Measurements from ENCODE around the gene FGF2.

DNA sequence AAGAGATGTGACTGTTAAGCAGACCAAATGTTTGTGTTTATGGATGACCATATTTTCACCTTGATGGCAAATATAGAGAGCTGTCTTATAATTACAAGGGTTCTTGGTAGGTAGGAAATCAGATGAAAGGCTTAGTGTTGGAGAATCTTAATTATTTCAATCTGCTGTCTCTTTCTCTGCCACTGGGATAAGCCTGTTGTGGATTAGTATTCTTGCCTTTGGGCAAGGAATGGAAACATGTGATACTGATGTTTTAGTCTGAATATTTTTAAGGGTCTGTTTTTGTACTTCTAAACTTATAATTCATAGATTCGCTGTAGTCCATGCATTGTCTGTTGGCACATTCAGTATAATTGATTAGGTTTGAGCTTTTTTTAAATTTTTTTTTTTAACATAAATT lies 119.5 kb downstream of the FGF2 start:
- TF ChIP-seq, protein P1, sequence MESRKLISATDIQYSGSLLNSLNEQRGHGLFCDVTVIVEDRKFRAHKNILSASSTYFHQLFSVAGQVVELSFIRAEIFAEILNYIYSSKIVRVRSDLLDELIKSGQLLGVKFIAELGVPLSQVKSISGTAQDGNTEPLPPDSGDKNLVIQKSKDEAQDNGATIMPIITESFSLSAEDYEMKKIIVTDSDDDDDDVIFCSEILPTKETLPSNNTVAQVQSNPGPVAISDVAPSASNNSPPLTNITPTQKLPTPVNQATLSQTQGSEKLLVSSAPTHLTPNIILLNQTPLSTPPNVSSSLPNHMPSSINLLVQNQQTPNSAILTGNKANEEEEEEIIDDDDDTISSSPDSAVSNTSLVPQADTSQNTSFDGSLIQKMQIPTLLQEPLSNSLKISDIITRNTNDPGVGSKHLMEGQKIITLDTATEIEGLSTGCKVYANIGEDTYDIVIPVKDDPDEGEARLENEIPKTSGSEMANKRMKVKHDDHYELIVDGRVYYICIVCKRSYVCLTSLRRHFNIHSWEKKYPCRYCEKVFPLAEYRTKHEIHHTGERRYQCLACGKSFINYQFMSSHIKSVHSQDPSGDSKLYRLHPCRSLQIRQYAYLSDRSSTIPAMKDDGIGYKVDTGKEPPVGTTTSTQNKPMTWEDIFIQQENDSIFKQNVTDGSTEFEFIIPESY (IDR thresholded peaks at IDR 0.05) = no peak
- TF ChIP-seq, protein P2, sequence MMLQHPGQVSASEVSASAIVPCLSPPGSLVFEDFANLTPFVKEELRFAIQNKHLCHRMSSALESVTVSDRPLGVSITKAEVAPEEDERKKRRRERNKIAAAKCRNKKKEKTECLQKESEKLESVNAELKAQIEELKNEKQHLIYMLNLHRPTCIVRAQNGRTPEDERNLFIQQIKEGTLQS (IDR thresholded peaks at IDR 0.05) = no peak
- TF ChIP-seq EGR1 (IDR thresholded peaks at IDR 0.05; ENCODE audit: low read depth in 2 of 2) (no peak), GABPA (IDR thresholded peaks at IDR 0.05 in 1 of 2, conservative IDR thresholded peaks at IDR 0.05 in 1 of 2) (no peak), YY1 (IDR thresholded peaks at IDR 0.05) (no peak)
- TF ChIP-seq, protein P3, sequence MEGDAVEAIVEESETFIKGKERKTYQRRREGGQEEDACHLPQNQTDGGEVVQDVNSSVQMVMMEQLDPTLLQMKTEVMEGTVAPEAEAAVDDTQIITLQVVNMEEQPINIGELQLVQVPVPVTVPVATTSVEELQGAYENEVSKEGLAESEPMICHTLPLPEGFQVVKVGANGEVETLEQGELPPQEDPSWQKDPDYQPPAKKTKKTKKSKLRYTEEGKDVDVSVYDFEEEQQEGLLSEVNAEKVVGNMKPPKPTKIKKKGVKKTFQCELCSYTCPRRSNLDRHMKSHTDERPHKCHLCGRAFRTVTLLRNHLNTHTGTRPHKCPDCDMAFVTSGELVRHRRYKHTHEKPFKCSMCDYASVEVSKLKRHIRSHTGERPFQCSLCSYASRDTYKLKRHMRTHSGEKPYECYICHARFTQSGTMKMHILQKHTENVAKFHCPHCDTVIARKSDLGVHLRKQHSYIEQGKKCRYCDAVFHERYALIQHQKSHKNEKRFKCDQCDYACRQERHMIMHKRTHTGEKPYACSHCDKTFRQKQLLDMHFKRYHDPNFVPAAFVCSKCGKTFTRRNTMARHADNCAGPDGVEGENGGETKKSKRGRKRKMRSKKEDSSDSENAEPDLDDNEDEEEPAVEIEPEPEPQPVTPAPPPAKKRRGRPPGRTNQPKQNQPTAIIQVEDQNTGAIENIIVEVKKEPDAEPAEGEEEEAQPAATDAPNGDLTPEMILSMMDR (IDR thresholded peaks at IDR 0.05; ENCODE audit: low read depth, low read length, missing input control) = no peak

All from liver (tissue), 3 donors.